Chondrocyte (in vitro differentiated cells): Measurements from ENCODE around the gene STK24. TPM values are rescaled to one million over a fixed set of nuclear protein-coding genes. Genes with fewer than 3 reads are reported as not detected.

ENCODE experiments used
- DNase-seq: peaks from one replicate; pipeline ENCODE4 v3.0.0; 2021; ENCODE audit warnings: mixed read lengths, low spot score
- H3K27ac Mint-ChIP-seq: one replicate; pipeline ENCODE4 v1.8.0; 2021; ENCODE audit warnings: mild to moderate bottlenecking, moderate library complexity, mixed read lengths; ENCODE audit not compliant: unreplicated experiment
- H3K27me3 Mint-ChIP-seq: 2 replicates; pipeline ENCODE4 v1.8.0; 2021; ENCODE audit warnings: low read depth, mixed read lengths
- H3K36me3 Mint-ChIP-seq: 2 replicates; pipeline ENCODE4 v1.8.0; 2021; ENCODE audit warnings: low read depth, mixed read lengths
- H3K4me1 Mint-ChIP-seq: 2 replicates; pipeline ENCODE4 v1.8.0; 2021; ENCODE audit warnings: low read depth, mild to moderate bottlenecking, mixed read lengths
- H3K4me3 Mint-ChIP-seq: one replicate; pipeline ENCODE4 v1.8.0; 2021; ENCODE audit warnings: mild to moderate bottlenecking, moderate library complexity, mixed read lengths; ENCODE audit not compliant: unreplicated experiment
- H3K9me3 Mint-ChIP-seq: 2 replicates; pipeline ENCODE4 v1.8.0; 2021; ENCODE audit warnings: low read depth, mixed read lengths
- CTCF ChIP-seq: fragments of 200-600 bp; sonication (generic); IDR thresholded peaks from 2 replicates; pipeline ENCODE4 v1.5.0; 2021; ENCODE audit warnings: antibody characterized with exemption, mild to moderate bottlenecking, moderate library complexity
- total RNA-seq: library from RNA; stranded (reverse); gene quantifications from 3 replicates; pipeline ENCODE4 v1.2.1, GENCODE V29; 2021

STK24 gene
- total RNA-seq, 1 donor from 2014 or later, result 100 TPM

- DNase-seq, result no peak
- Mint-ChIP-seq H3K27me3 (no peaks in the 10 kb centered on the region), H3K4me1 (peaks cover 72% of the 10 kb centered on the region), H3K4me3 (no peak overlapping the region), H3K36me3 (no peaks in the 10 kb centered on the region), H3K27ac (no peak overlapping the region), H3K9me3 (no peaks in the 10 kb centered on the region)
- TF ChIP-seq CTCF, result no peak
These were observed 52.1 kb downstream of the STK24 start for GRCh38 chr13:98524793-98525192.

GRCh38 chr13:98524391-98524790 is 52.5 kb downstream of the STK24 start:
- H3K9me3 Mint-ChIP-seq, result no peaks in the 10 kb centered on the region
- no peak overlapping the region for H3K27ac Mint-ChIP-seq
- no peak for TF ChIP-seq CTCF
- H3K4me3 Mint-ChIP-seq, result no peak overlapping the region
- no peak for DNase-seq
- H3K36me3 Mint-ChIP-seq, result no peaks in the 10 kb centered on the region
- H3K4me1 Mint-ChIP-seq, result peaks cover 73% of the 10 kb centered on the region
- H3K27me3 Mint-ChIP-seq, result no peaks in the 10 kb centered on the region

- Mint-ChIP-seq H3K9me3 (no peaks in the 10 kb centered on the region), H3K27me3 (no peaks in the 10 kb centered on the region), H3K27ac (no peak overlapping the region), H3K4me1 (peaks cover 68% of the 10 kb centered on the region), H3K4me3 (no peak overlapping the region), H3K36me3 (no peaks in the 10 kb centered on the region)
- TF ChIP-seq CTCF, result no peak
- no peak for DNase-seq
These were observed 53.3 kb downstream of the STK24 start for GRCh38 chr13:98523455-98524102.

- Mint-ChIP-seq H3K4me3 (no peak overlapping the region), H3K27ac (peak overlapping the region; percentile 42), H3K4me1 (peaks cover 61% of the 10 kb centered on the region), H3K9me3 (no peaks in the 10 kb centered on the region), H3K27me3 (no peaks in the 10 kb centered on the region), H3K36me3 (peaks cover 6% of the 10 kb centered on the region)
- no peak for DNase-seq
- no peak for TF ChIP-seq CTCF
These were observed 54.5 kb downstream of the STK24 start for GRCh38 chr13:98522371-98522770.

GRCh38 chr13:98521461-98522247 is 55.3 kb downstream of the STK24 start:
- DNase-seq, result no peak
- Mint-ChIP-seq H3K4me1 (peaks cover 59% of the 10 kb centered on the region), H3K36me3 (peaks cover 6% of the 10 kb centered on the region), H3K27me3 (no peaks in the 10 kb centered on the region), H3K4me3 (no peak overlapping the region), H3K27ac (no peak overlapping the region), H3K9me3 (no peaks in the 10 kb centered on the region)
- TF ChIP-seq CTCF, result no peak
